HG03060 (cell line): ENCODE data around the gene UROC1.

Experiments
- ATAC-seq: cut with Tn5 transposase; IDR thresholded peaks from one replicate; pipeline ENCODE4 v1.9.1; 2021; ENCODE audit warnings: low read depth, moderate number of reproducible peaks; ENCODE audit not compliant: unreplicated experiment

The UROC1 gene

DNA sequence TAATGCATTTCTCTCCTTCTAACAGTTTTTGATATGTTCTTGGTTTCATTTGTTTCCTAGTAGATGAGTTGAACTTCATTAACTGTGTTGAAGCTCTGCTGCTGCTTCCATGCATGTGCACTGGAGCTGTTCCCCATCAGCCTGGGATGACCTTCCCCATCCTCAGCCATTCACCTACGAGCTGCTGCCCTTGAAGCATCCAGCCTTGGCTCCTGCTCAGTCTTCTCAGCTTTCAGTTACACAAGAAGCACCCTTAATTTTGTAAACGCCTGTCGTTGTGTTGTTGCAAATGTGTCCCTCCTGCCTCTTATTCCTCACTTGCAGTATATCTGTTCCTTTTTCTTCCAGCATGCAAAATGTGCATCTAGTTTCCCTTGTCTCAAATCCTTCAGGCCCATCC, 33.4 kb downstream of the UROC1 start:
- no peak for ATAC-seq

- ATAC-seq = no peak
Measured at GRCh38 chr3:126483321-126483761, 34.2 kb downstream of the UROC1 start.

- no peak for ATAC-seq
Measured at GRCh38 chr3:126482503-126483255, 34.9 kb downstream of the UROC1 start.

DNA sequence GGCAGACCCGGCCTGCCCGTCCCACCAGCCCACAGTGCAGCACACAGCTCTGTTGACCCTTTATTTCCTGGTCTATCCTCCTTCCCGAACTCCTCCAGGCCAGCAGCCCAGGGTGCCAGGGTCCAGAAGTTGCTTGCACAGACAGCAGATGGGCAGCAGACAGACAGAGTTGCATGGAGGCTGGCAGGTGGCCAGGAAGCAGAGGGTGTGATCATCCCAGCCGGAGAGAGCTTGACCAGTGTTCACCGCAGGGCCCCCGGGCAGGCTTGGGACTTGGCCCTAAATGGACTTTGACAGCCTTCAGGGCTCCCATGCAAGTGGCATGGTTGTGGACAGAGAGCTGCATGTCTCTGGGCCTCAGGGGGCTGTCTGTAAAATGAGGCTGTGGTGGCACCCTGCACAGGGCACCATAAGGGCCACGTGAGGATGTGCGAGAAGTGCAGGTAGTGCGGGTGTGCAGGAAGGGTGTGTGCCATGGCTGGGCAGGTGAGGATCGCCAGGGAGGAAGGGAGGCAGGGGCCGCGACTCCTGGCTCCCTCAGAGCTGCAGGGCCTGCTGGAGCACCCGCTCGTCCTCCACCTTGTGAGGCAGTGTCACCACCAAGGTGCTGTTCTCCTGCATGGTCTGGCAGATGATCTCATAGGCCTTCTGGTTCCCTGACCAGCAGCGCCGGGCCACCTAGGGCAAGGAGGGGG, 35.6 kb downstream of the UROC1 start:
- ATAC-seq = no peak

- ATAC-seq = no peak
Measured at GRCh38 chr3:126480861-126481260, 36.7 kb downstream of the UROC1 start.

GRCh38 chr3:126480206-126480605, 37.4 kb downstream of the UROC1 start:
- no peak for ATAC-seq

GRCh38 chr3:126479642-126480041, 37.9 kb downstream of the UROC1 start:
- ATAC-seq = no peak

DNA sequence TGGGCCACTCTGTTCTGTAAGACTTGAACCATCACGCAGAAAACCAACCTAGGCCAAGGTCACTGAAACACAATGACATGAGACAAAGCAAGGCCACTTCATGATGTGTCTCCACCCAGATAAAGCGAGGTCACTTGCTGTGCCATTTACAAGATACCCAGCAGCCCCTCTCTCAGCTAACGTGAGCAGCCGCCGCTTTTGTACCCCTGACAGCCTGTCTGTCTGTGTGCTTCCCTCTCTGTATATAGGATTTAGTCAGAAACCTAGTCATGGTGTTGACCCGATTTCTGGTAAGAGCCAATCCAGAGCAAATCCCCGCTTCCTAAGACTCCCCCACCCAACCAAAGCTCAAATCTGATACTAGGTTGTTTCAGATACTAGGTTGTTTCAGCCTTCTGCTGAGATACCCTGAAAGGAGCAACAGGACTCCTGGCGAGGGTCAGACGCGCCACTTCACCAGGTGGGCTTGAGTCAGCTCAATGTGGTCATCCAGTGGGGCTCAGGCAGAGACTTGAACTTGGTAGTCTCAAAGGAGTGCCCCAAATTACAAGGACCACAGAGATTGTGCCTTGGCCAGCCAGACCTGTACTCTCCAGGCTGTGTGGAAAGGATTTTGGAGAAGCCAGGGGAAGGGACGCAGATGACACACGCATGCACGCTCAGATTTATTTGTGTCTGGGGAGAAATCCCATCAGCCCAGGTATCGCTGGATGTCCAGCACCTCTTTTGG, 38.8 kb downstream of the UROC1 start:
- no peak for ATAC-seq

- no peak for ATAC-seq
Measured at GRCh38 chr3:126477061-126477380, 40.6 kb downstream of the UROC1 start.

GRCh38 chr3:126476166-126477060, 41.2 kb downstream of the UROC1 start:
- no peak for ATAC-seq

- ATAC-seq = peak; percentile 47
Measured at GRCh38 chr3:126475413-126476114, 42.0 kb downstream of the UROC1 start, which contains the start of gene ZXDC. Gene ZXDC, minus strand, starts transcription at chr3:126475891. Its CDS starts 26 bp downstream, at chr3:126475865.

DNA sequence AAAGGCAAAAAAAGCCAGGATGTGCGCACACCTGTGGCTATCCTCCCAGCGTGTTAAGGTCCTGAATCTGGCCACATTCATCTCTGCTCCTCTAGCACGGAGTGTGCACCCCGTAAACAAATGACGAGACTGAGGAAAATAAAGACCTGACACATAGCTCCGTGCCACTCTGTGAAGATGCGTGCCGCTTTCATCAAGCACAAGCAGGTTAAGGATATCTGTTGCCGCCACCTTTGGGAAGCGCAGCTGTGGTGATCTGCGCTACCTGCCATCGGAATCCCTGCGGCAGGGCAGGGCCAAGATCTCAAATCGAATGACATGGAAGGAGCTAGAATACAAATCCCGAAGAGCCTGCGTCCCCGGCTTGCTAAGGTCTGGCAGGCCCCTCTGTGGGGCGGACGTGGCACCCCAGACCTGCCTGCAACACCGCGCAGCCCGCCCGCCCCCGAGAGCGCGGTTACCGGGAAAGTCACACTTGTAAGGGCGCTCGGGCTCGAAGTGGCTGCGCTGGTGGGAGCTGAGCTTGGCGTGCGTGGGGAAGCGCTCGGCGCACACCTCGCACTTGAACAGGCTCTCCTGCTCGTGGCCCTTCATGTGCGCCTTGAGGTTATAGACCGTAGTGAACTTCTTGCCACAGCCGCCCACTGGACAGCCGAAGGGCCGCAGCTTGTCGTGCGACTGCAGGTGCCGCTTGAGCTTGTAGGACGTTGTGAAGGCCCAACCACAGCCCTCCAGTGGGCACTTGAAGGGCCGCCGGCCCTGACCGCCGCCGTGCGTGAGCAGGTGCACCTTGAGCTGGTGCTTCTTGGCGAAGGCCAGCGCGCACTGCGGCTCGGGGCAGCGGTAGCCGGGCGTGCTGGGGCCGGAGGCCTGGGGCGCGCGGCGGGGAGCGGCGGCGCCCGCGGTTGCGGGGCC, 42.8 kb downstream of the UROC1 start:
- peak; percentile 8 for ATAC-seq

GRCh38 chr3:126473292-126474168, 44.0 kb downstream of the UROC1 start:
- ATAC-seq = no peak

GRCh38 chr3:126472277-126473006, 45.1 kb downstream of the UROC1 start:
- no peak for ATAC-seq

GRCh38 chr3:126469479-126469878, 48.1 kb downstream of the UROC1 start:
- ATAC-seq = no peak

- ATAC-seq = no peak
Measured at GRCh38 chr3:126468028-126468891, 49.3 kb downstream of the UROC1 start.
